ENCODE measurements around the gene NACC2.

Gene NACC2

GRCh38 chr9:136137321-136138265 lies 42.5 kb upstream of the NACC2 start:
- H3K36me3 ChIP-seq (ENCODE audit: control insufficient read depth in 5 of 5, insufficient read depth in 5 of 5, low read length in 5 of 5), result no peaks in the 10 kb centered on the region
- no peak overlapping the region for H3K27ac ChIP-seq (ENCODE audit: low read depth, low read length)
- H3K9me3 ChIP-seq (ENCODE audit: control insufficient read depth in 5 of 5, low read length in 5 of 5), result no peaks in the 10 kb centered on the region
- H3K4me3 ChIP-seq (ENCODE audit: low read depth in 1 of 5, low read length in 5 of 5), result no peak overlapping the region
- H3K9ac ChIP-seq (ENCODE audit: low read length in 5 of 5), result no peak overlapping the region
- peaks cover 29 to 53% (median 48%) of the 10 kb centered on the region in 5 donors for H3K27me3 ChIP-seq (ENCODE audit: control insufficient read depth in 5 of 5, insufficient read depth in 4 of 5, low read length in 5 of 5)
- peaks cover 0 to 20% (median 10%) of the 10 kb centered on the region in 5 donors for H3K4me1 ChIP-seq (ENCODE audit: control insufficient read depth in 5 of 5, insufficient read depth in 5 of 5, low read length in 5 of 5)

DNA sequence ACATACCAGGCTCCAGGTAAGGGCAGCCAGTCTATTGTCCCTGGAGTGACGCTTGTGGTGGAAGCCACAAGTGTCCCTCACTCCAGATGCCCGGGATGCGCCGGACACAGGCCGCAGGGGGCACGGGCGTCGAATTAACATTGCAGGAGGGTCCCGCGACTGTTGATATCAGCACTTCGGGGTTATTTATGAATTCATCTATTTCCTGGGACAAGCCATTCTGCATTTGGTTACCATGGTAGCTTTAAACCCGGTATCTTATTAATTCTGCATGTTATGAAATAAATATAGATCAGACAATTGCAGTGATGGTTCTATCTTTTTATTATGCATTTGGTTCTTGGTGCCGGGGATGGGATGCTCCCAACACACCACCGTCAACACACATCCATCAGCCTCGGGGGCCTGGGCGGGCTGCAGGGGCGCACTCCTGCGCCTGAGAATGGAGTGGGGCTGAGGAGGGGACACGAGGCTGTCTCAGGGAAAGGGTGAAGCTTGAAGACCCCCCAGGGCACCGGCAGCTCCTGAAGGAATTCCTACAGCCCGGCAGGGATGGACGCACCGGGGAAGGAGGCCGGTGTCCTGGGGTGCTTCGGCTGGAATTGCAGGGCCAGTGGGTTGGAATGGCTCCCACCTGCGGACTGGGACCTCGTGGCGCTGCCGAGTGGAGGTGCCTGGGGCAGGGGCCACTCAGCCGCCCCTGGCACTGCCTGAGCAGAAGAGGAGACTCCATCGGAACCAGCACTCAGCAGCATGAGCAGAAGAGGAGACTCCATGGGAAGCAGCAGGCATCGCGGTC lies 41.2 kb upstream of the NACC2 start:
- no peak overlapping the region for H3K27ac ChIP-seq (ENCODE audit: low read depth, low read length)
- H3K9ac ChIP-seq (ENCODE audit: low read length in 5 of 5), result no peak overlapping the region
- peaks cover 39 to 57% (median 56%) of the 10 kb centered on the region in 5 donors for H3K27me3 ChIP-seq (ENCODE audit: control insufficient read depth in 5 of 5, insufficient read depth in 4 of 5, low read length in 5 of 5)
- no peak overlapping the region for H3K4me3 ChIP-seq (ENCODE audit: low read depth in 1 of 5, low read length in 5 of 5)
- no peaks in the 10 kb centered on the region for H3K36me3 ChIP-seq (ENCODE audit: control insufficient read depth in 5 of 5, insufficient read depth in 5 of 5, low read length in 5 of 5)
- H3K9me3 ChIP-seq (ENCODE audit: control insufficient read depth in 5 of 5, low read length in 5 of 5), result no peaks in the 10 kb centered on the region
- peaks cover 0 to 21% (median 11%) of the 10 kb centered on the region in 5 donors for H3K4me1 ChIP-seq (ENCODE audit: control insufficient read depth in 5 of 5, insufficient read depth in 5 of 5, low read length in 5 of 5)

GRCh38 chr9:136135326-136136126 lies 40.4 kb upstream of the NACC2 start:
- no peaks in the 10 kb centered on the region for H3K9me3 ChIP-seq (ENCODE audit: control insufficient read depth in 5 of 5, low read length in 5 of 5)
- peaks cover 44 to 63% (median 61%) of the 10 kb centered on the region in 5 donors for H3K27me3 ChIP-seq (ENCODE audit: control insufficient read depth in 5 of 5, insufficient read depth in 4 of 5, low read length in 5 of 5)
- no peak overlapping the region for H3K27ac ChIP-seq (ENCODE audit: low read depth, low read length)
- H3K4me1 ChIP-seq (ENCODE audit: control insufficient read depth in 5 of 5, insufficient read depth in 5 of 5, low read length in 5 of 5), result peaks cover 0 to 21% (median 11%) of the 10 kb centered on the region in 5 donors
- no peak overlapping the region for H3K4me3 ChIP-seq (ENCODE audit: low read depth in 1 of 5, low read length in 5 of 5)
- H3K9ac ChIP-seq (ENCODE audit: low read length in 5 of 5), result no peak overlapping the region
- H3K36me3 ChIP-seq (ENCODE audit: control insufficient read depth in 5 of 5, insufficient read depth in 5 of 5, low read length in 5 of 5), result no peaks in the 10 kb centered on the region

DNA sequence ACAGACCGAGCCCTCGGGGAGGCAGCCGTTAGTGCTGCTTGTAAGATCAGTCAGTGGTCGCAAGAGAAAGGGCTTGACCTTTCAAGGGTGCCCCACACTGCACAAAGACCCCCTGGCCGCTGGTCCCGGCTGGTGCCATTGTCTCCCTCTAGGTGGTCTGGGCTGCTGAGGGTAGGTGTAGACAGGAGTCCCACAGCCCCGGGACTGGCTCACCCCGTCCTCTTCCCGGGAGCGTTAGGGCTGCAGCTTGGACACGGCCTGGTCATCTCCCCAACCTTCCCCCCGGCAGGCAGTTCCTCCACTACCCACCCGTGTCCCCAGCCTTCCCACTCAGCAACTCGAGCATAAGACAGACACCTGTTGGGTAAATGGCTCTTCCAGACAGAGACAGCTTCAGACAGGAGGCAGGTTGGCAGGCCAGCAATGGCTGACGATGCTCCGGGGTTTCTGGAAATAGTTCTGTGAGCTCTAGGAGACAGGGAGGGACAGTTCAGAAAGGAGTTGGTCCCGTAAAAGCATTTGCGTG lies 38.9 kb upstream of the NACC2 start:
- no peak overlapping the region for H3K9ac ChIP-seq (ENCODE audit: low read length in 5 of 5)
- no peaks in the 10 kb centered on the region for H3K36me3 ChIP-seq (ENCODE audit: control insufficient read depth in 5 of 5, insufficient read depth in 5 of 5, low read length in 5 of 5)
- peaks cover 53 to 70% (median 66%) of the 10 kb centered on the region in 5 donors for H3K27me3 ChIP-seq (ENCODE audit: control insufficient read depth in 5 of 5, insufficient read depth in 4 of 5, low read length in 5 of 5)
- H3K27ac ChIP-seq (ENCODE audit: low read depth, low read length), result no peak overlapping the region
- H3K4me3 ChIP-seq (ENCODE audit: low read depth in 1 of 5, low read length in 5 of 5), result peak overlapping the region in 1 of 5 donors; percentile 47
- peaks cover 0 to 21% (median 11%) of the 10 kb centered on the region in 5 donors for H3K4me1 ChIP-seq (ENCODE audit: control insufficient read depth in 5 of 5, insufficient read depth in 5 of 5, low read length in 5 of 5)
- H3K9me3 ChIP-seq (ENCODE audit: control insufficient read depth in 5 of 5, low read length in 5 of 5), result no peaks in the 10 kb centered on the region

GRCh38 chr9:136133191-136133958 lies 38.3 kb upstream of the NACC2 start:
- peaks cover 58 to 70% (median 62%) of the 10 kb centered on the region in 5 donors for H3K27me3 ChIP-seq (ENCODE audit: control insufficient read depth in 5 of 5, insufficient read depth in 4 of 5, low read length in 5 of 5)
- H3K9ac ChIP-seq (ENCODE audit: low read length in 5 of 5), result no peak overlapping the region
- peaks cover 0 to 21% (median 11%) of the 10 kb centered on the region in 5 donors for H3K4me1 ChIP-seq (ENCODE audit: control insufficient read depth in 5 of 5, insufficient read depth in 5 of 5, low read length in 5 of 5)
- H3K36me3 ChIP-seq (ENCODE audit: control insufficient read depth in 5 of 5, insufficient read depth in 5 of 5, low read length in 5 of 5), result no peaks in the 10 kb centered on the region
- no peak overlapping the region for H3K27ac ChIP-seq (ENCODE audit: low read depth, low read length)
- peak overlapping the region in 3 of 5 donors; percentile 2 to 47 (median 11) for H3K4me3 ChIP-seq (ENCODE audit: low read depth in 1 of 5, low read length in 5 of 5)
- H3K9me3 ChIP-seq (ENCODE audit: control insufficient read depth in 5 of 5, low read length in 5 of 5), result no peaks in the 10 kb centered on the region

DNA sequence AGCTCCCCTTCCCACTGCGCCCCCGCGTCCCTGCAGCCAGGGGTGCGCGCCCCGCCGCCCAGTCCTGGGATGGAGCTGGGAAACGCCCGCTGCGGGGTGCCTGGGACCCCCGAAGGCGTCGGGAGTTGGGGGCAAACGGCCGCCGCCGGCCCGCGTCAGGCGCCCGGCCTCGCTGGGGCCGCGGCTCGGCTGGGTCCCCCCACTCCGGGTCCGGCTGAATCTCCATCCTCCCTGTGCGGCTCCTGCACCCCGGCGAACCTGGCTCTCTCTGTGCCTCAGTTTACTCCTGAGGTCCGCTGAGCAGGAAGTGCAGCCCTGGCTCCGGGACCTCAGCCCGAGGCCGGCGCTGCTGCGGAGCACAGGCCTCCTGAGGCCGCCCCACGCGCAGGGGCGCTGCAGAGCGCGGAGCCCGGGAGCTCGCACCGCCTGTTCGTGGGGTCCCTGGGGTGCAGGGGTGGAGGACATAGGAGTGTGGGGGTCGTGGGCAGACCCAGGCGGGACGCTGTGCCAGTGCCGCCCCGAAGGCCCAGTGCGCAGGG lies 37.5 kb upstream of the NACC2 start:
- Histone ChIP-seq H3K27ac (ENCODE audit: low read depth, low read length) (no peak overlapping the region), H3K27me3 (ENCODE audit: control insufficient read depth in 5 of 5, insufficient read depth in 4 of 5, low read length in 5 of 5) (peaks cover 55 to 73% (median 57%) of the 10 kb centered on the region in 5 donors), H3K4me1 (ENCODE audit: control insufficient read depth in 5 of 5, insufficient read depth in 5 of 5, low read length in 5 of 5) (peaks cover 0 to 21% (median 11%) of the 10 kb centered on the region in 5 donors), H3K36me3 (ENCODE audit: control insufficient read depth in 5 of 5, insufficient read depth in 5 of 5, low read length in 5 of 5) (no peaks in the 10 kb centered on the region), H3K4me3 (ENCODE audit: low read depth in 1 of 5, low read length in 5 of 5) (no peak overlapping the region), H3K9me3 (ENCODE audit: control insufficient read depth in 5 of 5, low read length in 5 of 5) (no peaks in the 10 kb centered on the region), H3K9ac (ENCODE audit: low read length in 5 of 5) (no peak overlapping the region)

GRCh38 chr9:136131629-136132511 lies 36.8 kb upstream of the NACC2 start:
- H3K9me3 ChIP-seq (ENCODE audit: control insufficient read depth in 5 of 5, low read length in 5 of 5), result no peaks in the 10 kb centered on the region
- no peak overlapping the region for H3K9ac ChIP-seq (ENCODE audit: low read length in 5 of 5)
- H3K36me3 ChIP-seq (ENCODE audit: control insufficient read depth in 5 of 5, insufficient read depth in 5 of 5, low read length in 5 of 5), result no peaks in the 10 kb centered on the region
- peaks cover 53 to 74% (median 57%) of the 10 kb centered on the region in 5 donors for H3K27me3 ChIP-seq (ENCODE audit: control insufficient read depth in 5 of 5, insufficient read depth in 4 of 5, low read length in 5 of 5)
- no peak overlapping the region for H3K4me3 ChIP-seq (ENCODE audit: low read depth in 1 of 5, low read length in 5 of 5)
- H3K27ac ChIP-seq (ENCODE audit: low read depth, low read length), result no peak overlapping the region
- H3K4me1 ChIP-seq (ENCODE audit: control insufficient read depth in 5 of 5, insufficient read depth in 5 of 5, low read length in 5 of 5), result peaks cover 0 to 15% (median 8%) of the 10 kb centered on the region in 5 donors

DNA sequence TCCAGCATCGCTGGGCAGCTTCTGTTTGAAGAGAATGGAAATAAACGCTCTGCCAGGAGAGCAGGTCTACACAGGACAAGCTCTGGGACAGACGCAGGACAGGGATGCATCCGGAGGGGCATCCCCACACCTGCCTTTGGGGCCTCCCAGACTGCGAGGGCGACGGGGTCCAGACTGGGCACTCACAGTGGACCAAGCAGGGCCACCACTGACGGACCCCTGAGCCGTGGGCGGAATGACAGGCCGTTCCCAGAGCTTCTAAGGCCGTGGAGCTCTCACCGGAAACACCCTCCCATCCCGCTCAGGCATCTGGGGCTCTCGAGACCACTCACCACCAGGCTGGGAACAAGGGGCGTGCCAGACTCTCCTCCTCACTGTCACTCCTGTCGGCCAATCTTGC lies 34.1 kb upstream of the NACC2 start:
- Histone ChIP-seq H3K36me3 (ENCODE audit: control insufficient read depth in 5 of 5, insufficient read depth in 5 of 5, low read length in 5 of 5) (no peaks in the 10 kb centered on the region), H3K9me3 (ENCODE audit: control insufficient read depth in 5 of 5, low read length in 5 of 5) (no peaks in the 10 kb centered on the region), H3K4me3 (ENCODE audit: low read depth in 1 of 5, low read length in 5 of 5) (no peak overlapping the region), H3K4me1 (ENCODE audit: control insufficient read depth in 5 of 5, insufficient read depth in 5 of 5, low read length in 5 of 5) (peaks cover 0 to 15% (median 7%) of the 10 kb centered on the region in 5 donors), H3K9ac (ENCODE audit: low read length in 5 of 5) (no peak overlapping the region), H3K27me3 (ENCODE audit: control insufficient read depth in 5 of 5, insufficient read depth in 4 of 5, low read length in 5 of 5) (peaks cover 45 to 74% (median 57%) of the 10 kb centered on the region in 5 donors), H3K27ac (ENCODE audit: low read depth, low read length) (no peak overlapping the region)

Measured in subcutaneous abdominal adipose tissue (tissue), 5 donors.